ENCODE results near the gene POLR2E.

DNA sequence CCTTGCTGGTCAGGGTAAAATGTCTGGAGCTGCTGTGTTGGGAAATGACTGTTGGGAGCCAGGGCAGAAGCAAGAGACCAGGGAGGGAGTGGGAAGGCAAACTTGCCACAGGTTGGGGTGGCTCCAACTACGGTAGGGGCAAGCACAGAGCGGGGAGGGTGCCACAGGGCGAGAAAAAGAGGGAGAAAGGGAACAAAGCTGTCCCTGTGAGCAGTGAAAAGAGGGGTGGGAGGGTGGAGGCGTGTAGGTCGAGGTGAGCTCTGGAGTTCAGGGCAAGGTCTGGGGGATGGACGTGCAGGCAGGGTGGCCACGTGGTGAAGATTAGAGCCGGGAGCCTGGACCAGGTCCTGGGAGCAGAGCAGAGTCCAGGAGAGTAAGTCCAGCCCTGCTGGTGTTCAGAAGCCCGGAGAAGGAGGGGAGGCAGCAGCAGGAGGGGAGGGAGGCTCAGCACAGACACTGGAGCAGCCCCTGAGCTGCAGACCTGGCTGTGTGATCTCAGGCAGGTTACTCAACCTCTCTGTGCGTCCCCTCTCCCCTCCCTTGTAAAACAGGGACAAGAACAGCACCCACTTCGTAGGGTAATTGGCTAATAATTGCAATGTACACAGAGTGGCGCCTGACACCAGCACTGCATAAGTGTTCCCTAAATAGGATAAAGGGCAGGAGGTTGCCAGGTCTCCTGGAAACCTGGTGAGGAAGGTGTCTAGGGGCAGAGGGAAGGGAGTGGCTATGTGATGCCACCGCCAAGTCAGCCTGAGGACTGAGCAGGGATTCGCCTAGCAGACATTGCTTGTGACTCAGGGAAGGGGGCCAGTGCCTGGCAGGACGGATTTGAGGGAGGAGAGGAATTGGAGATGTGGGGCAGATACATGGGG is 3.2 kb upstream of the POLR2E start:
- TF ChIP-seq, protein P1, sequence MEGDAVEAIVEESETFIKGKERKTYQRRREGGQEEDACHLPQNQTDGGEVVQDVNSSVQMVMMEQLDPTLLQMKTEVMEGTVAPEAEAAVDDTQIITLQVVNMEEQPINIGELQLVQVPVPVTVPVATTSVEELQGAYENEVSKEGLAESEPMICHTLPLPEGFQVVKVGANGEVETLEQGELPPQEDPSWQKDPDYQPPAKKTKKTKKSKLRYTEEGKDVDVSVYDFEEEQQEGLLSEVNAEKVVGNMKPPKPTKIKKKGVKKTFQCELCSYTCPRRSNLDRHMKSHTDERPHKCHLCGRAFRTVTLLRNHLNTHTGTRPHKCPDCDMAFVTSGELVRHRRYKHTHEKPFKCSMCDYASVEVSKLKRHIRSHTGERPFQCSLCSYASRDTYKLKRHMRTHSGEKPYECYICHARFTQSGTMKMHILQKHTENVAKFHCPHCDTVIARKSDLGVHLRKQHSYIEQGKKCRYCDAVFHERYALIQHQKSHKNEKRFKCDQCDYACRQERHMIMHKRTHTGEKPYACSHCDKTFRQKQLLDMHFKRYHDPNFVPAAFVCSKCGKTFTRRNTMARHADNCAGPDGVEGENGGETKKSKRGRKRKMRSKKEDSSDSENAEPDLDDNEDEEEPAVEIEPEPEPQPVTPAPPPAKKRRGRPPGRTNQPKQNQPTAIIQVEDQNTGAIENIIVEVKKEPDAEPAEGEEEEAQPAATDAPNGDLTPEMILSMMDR (IDR thresholded peaks at IDR 0.05) = no peak
- no peak for TF ChIP-seq POLR2A (IDR thresholded peaks at IDR 0.05)
